HepG2 (cell line): ENCODE measurements around the gene TTC24. TPM values are rescaled to one million over a fixed set of nuclear protein-coding genes. Genes with fewer than 3 reads are reported as not detected.
A peak's percentile ranks its signal among the peaks of the same experiment; 100 is the strongest.

ENCODE experiments used
- ATF7-NPFF ChIP-seq: sonication (generic); formaldehyde crosslinking; IDR thresholded peaks from 2 replicates; pipeline ENCODE4 v1.8.1; 2023; ENCODE audit warnings: mild to moderate bottlenecking, low read depth, missing genetic modification reagents, moderate library complexity
- HMG20A ChIP-seq: IDR thresholded peaks from 2 replicates; pipeline ENCODE4 v1.6.1; 2016; ENCODE audit warnings: borderline replicate concordance
- JUNB ChIP-seq: sonication (generic); formaldehyde crosslinking; IDR thresholded peaks from 2 replicates; pipeline ENCODE4 v1.8.0; 2022; ENCODE audit warnings: missing genetic modification reagents, mild to moderate bottlenecking, borderline replicate concordance
- KDM1A ChIP-seq: IDR thresholded peaks from 2 replicates; pipeline ENCODE4 v1.6.1; 2016; ENCODE audit warnings: missing compliant biosample characterization
- MTA3 ChIP-seq: sonication (generic); formaldehyde crosslinking; IDR thresholded peaks from 2 replicates; pipeline ENCODE4 v1.4.0; 2020; ENCODE audit warnings: missing genetic modification reagents
- NKX3-1 ChIP-seq: sonication (generic); formaldehyde crosslinking; IDR thresholded peaks from 2 replicates; pipeline ENCODE4 v1.5.0; 2020; ENCODE audit warnings: missing genetic modification reagents
- PHB2 ChIP-seq: fragments of 450-650 bp; IDR thresholded peaks from 2 replicates; pipeline ENCODE4 v1.6.1; 2018; ENCODE audit not compliant: partially characterized antibody
- RBM39 ChIP-seq: fragments of 200-400 bp; formaldehyde crosslinking; IDR thresholded peaks from one replicate; pipeline ENCODE4 v1.6.1; 2018; ENCODE audit warnings: antibody characterized with exemption, mild to moderate bottlenecking, low read depth, low read length; ENCODE audit not compliant: poor library complexity, severe bottlenecking
- SOX6 ChIP-seq, 2 experiments: fragments of 450-650 bp in 1 of 2; sonication (generic) in 1 of 2; formaldehyde crosslinking in 1 of 2; IDR thresholded peaks; 2 replicates each; pipeline versions ENCODE4 v1.4.0 to v1.6.1; 2017 to 2020; ENCODE audit warnings: antibody characterized with exemption in 1 of 2, mild to moderate bottlenecking in 1 of 2, missing genetic modification reagents in 1 of 2
- SPEN ChIP-seq: sonication (generic); formaldehyde crosslinking; IDR thresholded peaks from 2 replicates; pipeline ENCODE4 v1.5.1; 2020; ENCODE audit warnings: low read depth, mild to moderate bottlenecking, missing genetic modification reagents
- THAP11 ChIP-seq: IDR thresholded peaks from 2 replicates; pipeline ENCODE4 v1.6.1; 2016; ENCODE audit warnings: missing biosample characterization, missing genetic modification reagents
- ZKSCAN5 ChIP-seq: sonication (generic); formaldehyde crosslinking; IDR thresholded peaks from 2 replicates; pipeline ENCODE4 v1.5.1; 2020; ENCODE audit warnings: mild to moderate bottlenecking, missing genetic modification reagents
- ZNF546 ChIP-seq: sonication (generic); formaldehyde crosslinking; conservative IDR thresholded peaks from 2 replicates; pipeline ENCODE4 v1.8.1; 2023; ENCODE audit warnings: mild to moderate bottlenecking, missing genetic modification reagents
- ZNF557 ChIP-seq: sonication (generic); formaldehyde crosslinking; IDR thresholded peaks from 2 replicates; pipeline ENCODE4 v1.4.0; 2020; ENCODE audit warnings: missing genetic modification reagents
- ZNF574 ChIP-seq: sonication (generic); formaldehyde crosslinking; IDR thresholded peaks from 2 replicates; pipeline ENCODE4 v1.4.0; 2020; ENCODE audit warnings: missing genetic modification reagents
- polyA plus RNA-seq, 8 experiments: library from polyadenylated mRNA; depleted of rRNA in 3 of 8; stranded (reverse) in 7 of 8; unstranded in 1 of 8; fragments of >200 nt; fragmentation: Illumina TruSeq in 4 of 8; extraction: Trizol in 4 of 8; gene quantifications; 2 replicates each; pipeline versions ENCODE4 v1.2.1 to v1.2.3, GENCODE V29; 2011 to 2016; ENCODE audit warnings: low read depth in 4 of 8, missing spikeins in 1 of 8, mixed read lengths in 1 of 8; ENCODE audit not compliant: insufficient read depth in 1 of 8
- total RNA-seq, 5 experiments: library from RNA; depleted of rRNA; stranded (reverse); fragments of >200 nt; fragmentation: Illumina TruSeq; extraction: Trizol; gene quantifications; 2 replicates each; pipeline ENCODE4 v1.2.3, GENCODE V29; 2016; ENCODE audit warnings: low read depth in 1 of 5
- TF ChIP-seq, protein P1 (sequence below): sonication (generic); formaldehyde crosslinking; IDR thresholded peaks from 2 replicates; pipeline ENCODE4 v1.8.0; 2022; ENCODE audit warnings: low read depth, missing genetic modification reagents
- TF ChIP-seq, protein P2 (sequence below): sonication (generic); formaldehyde crosslinking; IDR thresholded peaks from 2 replicates; pipeline ENCODE4 v1.4.0; 2020; ENCODE audit warnings: missing genetic modification reagents
- TF ChIP-seq, protein P3 (sequence below): sonication (generic); formaldehyde crosslinking; IDR thresholded peaks from 2 replicates; pipeline ENCODE4 v1.5.1; 2020; ENCODE audit warnings: mild to moderate bottlenecking, moderate library complexity, missing genetic modification reagents
- TF ChIP-seq, protein P4 (sequence below): sonication (generic); formaldehyde crosslinking; IDR thresholded peaks from 2 replicates; pipeline ENCODE4 v1.5.0; 2020; ENCODE audit warnings: missing genetic modification reagents, mild to moderate bottlenecking, borderline replicate concordance

The TTC24 gene
- total and polyA plus RNA-seq, 2 of the 13 experiments (the other 11 are each of a cell fraction or from before 2014, with no cell fraction given) = 0.13 to 0.18 TPM

GRCh38 chr1:156571919-156572662 is 7.4 kb upstream of the TTC24 start, which contains the start of gene IQGAP3 (continued):
- TF ChIP-seq, protein P1, sequence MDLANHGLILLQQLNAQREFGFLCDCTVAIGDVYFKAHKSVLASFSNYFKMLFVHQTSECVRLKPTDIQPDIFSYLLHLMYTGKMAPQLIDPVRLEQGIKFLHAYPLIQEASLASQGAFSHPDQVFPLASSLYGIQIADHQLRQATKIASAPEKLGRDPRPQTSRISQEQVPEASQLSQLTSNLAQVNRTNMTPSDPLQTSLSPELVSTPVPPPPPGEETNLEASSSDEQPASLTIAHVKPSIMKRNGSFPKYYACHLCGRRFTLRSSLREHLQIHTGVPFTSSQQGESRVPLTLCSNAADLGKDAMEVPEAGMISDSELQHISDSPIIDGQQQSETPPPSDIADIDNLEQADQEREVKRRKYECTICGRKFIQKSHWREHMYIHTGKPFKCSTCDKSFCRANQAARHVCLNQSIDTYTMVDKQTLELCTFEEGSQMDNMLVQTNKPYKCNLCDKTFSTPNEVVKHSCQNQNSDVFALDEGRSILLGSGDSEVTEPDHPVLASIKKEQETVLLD (CRISPR knock-in tag) = no peak
- TF ChIP-seq ZNF574 (CRISPR knock-in tag) = peak; percentile 97
- TF ChIP-seq ZNF546 (CRISPR knock-in tag) = no peak
- TF ChIP-seq MTA3 (CRISPR knock-in tag) = no peak
- TF ChIP-seq JUNB (CRISPR knock-in tag) = no peak
- TF ChIP-seq ZKSCAN5 (CRISPR knock-in tag) = no peak
- no peak for TF ChIP-seq NKX3-1
- TF ChIP-seq PHB2 = no peak
- TF ChIP-seq, protein P2, sequence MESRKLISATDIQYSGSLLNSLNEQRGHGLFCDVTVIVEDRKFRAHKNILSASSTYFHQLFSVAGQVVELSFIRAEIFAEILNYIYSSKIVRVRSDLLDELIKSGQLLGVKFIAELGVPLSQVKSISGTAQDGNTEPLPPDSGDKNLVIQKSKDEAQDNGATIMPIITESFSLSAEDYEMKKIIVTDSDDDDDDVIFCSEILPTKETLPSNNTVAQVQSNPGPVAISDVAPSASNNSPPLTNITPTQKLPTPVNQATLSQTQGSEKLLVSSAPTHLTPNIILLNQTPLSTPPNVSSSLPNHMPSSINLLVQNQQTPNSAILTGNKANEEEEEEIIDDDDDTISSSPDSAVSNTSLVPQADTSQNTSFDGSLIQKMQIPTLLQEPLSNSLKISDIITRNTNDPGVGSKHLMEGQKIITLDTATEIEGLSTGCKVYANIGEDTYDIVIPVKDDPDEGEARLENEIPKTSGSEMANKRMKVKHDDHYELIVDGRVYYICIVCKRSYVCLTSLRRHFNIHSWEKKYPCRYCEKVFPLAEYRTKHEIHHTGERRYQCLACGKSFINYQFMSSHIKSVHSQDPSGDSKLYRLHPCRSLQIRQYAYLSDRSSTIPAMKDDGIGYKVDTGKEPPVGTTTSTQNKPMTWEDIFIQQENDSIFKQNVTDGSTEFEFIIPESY (CRISPR knock-in tag) = no peak
- no peak for TF ChIP-seq ZNF557 (CRISPR knock-in tag)
- TF ChIP-seq SOX6 (IDR thresholded peaks at IDR 0.05) = no peak
- TF ChIP-seq SOX6 (CRISPR knock-in tag; IDR thresholded peaks at IDR 0.05) = no peak
- TF ChIP-seq HMG20A (CRISPR knock-in tag) = no peak
- peak; percentile 100 for TF ChIP-seq THAP11 (CRISPR knock-in tag)
- no peak for TF ChIP-seq KDM1A
- TF ChIP-seq, protein P3, sequence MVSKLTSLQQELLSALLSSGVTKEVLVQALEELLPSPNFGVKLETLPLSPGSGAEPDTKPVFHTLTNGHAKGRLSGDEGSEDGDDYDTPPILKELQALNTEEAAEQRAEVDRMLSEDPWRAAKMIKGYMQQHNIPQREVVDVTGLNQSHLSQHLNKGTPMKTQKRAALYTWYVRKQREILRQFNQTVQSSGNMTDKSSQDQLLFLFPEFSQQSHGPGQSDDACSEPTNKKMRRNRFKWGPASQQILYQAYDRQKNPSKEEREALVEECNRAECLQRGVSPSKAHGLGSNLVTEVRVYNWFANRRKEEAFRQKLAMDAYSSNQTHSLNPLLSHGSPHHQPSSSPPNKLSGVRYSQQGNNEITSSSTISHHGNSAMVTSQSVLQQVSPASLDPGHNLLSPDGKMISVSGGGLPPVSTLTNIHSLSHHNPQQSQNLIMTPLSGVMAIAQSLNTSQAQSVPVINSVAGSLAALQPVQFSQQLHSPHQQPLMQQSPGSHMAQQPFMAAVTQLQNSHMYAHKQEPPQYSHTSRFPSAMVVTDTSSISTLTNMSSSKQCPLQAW (CRISPR knock-in tag) = peak; percentile 61
- TF ChIP-seq RBM39 = no peak
- TF ChIP-seq SPEN (CRISPR knock-in tag) = peak; percentile 49; the same call in 1 of the 2 replicates
- peak; percentile 79; the same call in 1 of the 2 replicates for TF ChIP-seq ATF7-NPFF
- TF ChIP-seq, protein P4, sequence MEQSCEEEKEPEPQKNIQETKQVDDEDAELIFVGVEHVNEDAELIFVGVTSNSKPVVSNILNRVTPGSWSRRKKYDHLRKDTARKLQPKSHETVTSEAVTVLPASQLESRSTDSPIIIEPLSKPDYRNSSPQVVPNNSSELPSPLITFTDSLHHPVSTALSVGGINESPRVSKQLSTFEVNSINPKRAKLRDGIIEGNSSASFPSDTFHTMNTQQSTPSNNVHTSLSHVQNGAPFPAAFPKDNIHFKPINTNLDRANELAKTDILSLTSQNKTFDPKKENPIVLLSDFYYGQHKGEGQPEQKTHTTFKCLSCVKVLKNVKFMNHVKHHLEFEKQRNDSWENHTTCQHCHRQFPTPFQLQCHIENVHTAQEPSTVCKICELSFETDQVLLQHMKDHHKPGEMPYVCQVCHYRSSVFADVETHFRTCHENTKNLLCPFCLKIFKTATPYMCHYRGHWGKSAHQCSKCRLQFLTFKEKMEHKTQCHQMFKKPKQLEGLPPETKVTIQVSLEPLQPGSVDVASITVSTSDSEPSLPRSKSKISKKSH (CRISPR knock-in tag) = 0 out of 2 replicates have a peak, but pooled peaks have one; percentile 50
